ENCODE data around the gene NAIF1. TPM values are rescaled to one million over a fixed set of nuclear protein-coding genes. Genes with fewer than 3 reads are reported as not detected.

Gene NAIF1
- total RNA-seq, 1 experiment from 2014 or later: 11.0 TPM

- no TSS peak for BruUV-seq (replicated peaks)
- H3K4me1 ChIP-seq (ENCODE audit: control insufficient read depth in 1 of 2, insufficient read depth in 2 of 2, low read length in 2 of 2): peaks cover 0 to 24% of the 10 kb centered on the region in 2 experiments; a peak in 2 of 4 replicates
- TF ChIP-seq SP1 (IDR thresholded peaks at IDR 0.05; ENCODE audit: low read depth) (no peak), SRF (IDR thresholded peaks at IDR 0.05; ENCODE audit: low read depth) (no peak), JUND (IDR thresholded peaks at IDR 0.05) (no peak), REST (IDR thresholded peaks at IDR 0.05; ENCODE audit: low read depth) (no peak), ZBTB33 (IDR thresholded peaks at IDR 0.05; ENCODE audit: extremely low read depth, insufficient replicate concordance, low read length) (no peak), CEBPB (IDR thresholded peaks at IDR 0.05; ENCODE audit: low read depth) (no peak), EZH2phosphoT487 (IDR thresholded peaks at IDR 0.05; ENCODE audit: borderline replicate concordance) (no peak), ELF1 (IDR thresholded peaks at IDR 0.05; ENCODE audit: borderline replicate concordance, low read depth) (no peak), SIN3A (IDR thresholded peaks at IDR 0.05; ENCODE audit: low read depth) (no peak), EGR1 (IDR thresholded peaks at IDR 0.05; ENCODE audit: low read depth) (no peak), ZNF274 (IDR thresholded peaks at IDR 0.05; ENCODE audit: low read depth, low read length) (no peak), YY1 (IDR thresholded peaks at IDR 0.05; ENCODE audit: extremely low read depth, insufficient replicate concordance, low read depth, low read length) (no peak), CBX3 (IDR thresholded peaks at IDR 0.05; ENCODE audit: low read depth) (no peak), CTCF (IDR thresholded peaks at IDR 0.05 in 2 of 3, conservative IDR thresholded peaks at IDR 0.05 in 1 of 3; ENCODE audit: borderline replicate concordance in 1 of 3, insufficient read depth in 1 of 3, low read depth in 2 of 3, low read length in 2 of 3) (no peak), EZH2 (IDR thresholded peaks at IDR 0.05) (no peak), FOSL1 (IDR thresholded peaks at IDR 0.05; ENCODE audit: low read depth) (no peak), ZFX (IDR thresholded peaks at IDR 0.05) (no peak), MAX (IDR thresholded peaks at IDR 0.05) (no peak)
- H3K79me2 ChIP-seq (ENCODE audit: insufficient read depth, low read length): no peaks in the 10 kb centered on the region
- ChIA-PET POLR2A (interaction anchor here (0.9 kb wide), 1 partner anchor 20 kb away, joined by 3 read pairs; no protein-coding TSS in a partner anchor), RAD21 (ENCODE audit: low non-redundant PET in 1 of 2, low total read pairs in 2 of 2, uncharacterized antibody in 2 of 2, unreplicated experiment in 2 of 2) (no interaction called here), CTCF (no interaction called here)
- no peaks in the 10 kb centered on the region for H3K9me3 ChIP-seq (ENCODE audit: control insufficient read depth in 1 of 2, insufficient read depth in 1 of 2, low read depth in 1 of 2, low read length in 2 of 2)
- H3K9ac ChIP-seq (ENCODE audit: low read length): no peak overlapping the region
- H2AFZ ChIP-seq (ENCODE audit: low read depth, low read length, poor library complexity, severe bottlenecking): no peak overlapping the region
- peak; percentile 31; the same call in 1 of the 2 replicates for ATAC-seq
- H3K4me2 ChIP-seq (ENCODE audit: low read length): no peak overlapping the region
- H3K27ac ChIP-seq (ENCODE audit: low read depth, low read length): no peak overlapping the region
- H3K27me3 ChIP-seq (ENCODE audit: insufficient read depth, low read length): no peaks in the 10 kb centered on the region
- intact Hi-C loops (cut with micrococcal nuclease): no loop called here
- no peaks in the 10 kb centered on the region for H4K20me1 ChIP-seq (ENCODE audit: insufficient read depth)
- H3K36me3 ChIP-seq (ENCODE audit: control insufficient read depth in 1 of 2, insufficient read depth in 2 of 2, low read length in 2 of 2): no peaks in the 10 kb centered on the region
- no peak overlapping the region for H3K4me3 ChIP-seq (replicated peaks in 1 of 2; ENCODE audit: low read depth in 1 of 2, low read length in 2 of 2)
- H3K9me2 ChIP-seq (ENCODE audit: insufficient read depth): no peaks in the 10 kb centered on the region
- no peak for DNase-seq (ENCODE audit: low read depth, low spot score)
These were observed 40.2 kb downstream of the NAIF1 start for GRCh38 chr9:128026773-128027541.

Measured in HCT116 (cell line).